HG03439 (cell line): ENCODE measurements around the gene CIAO2A.
"Not testable (repeated sequence)": the region's sequence is repeated elsewhere in the genome, so short reads cannot be mapped to it uniquely, and the experiment has no call there.

ENCODE experiments used
- ATAC-seq: cut with Tn5 transposase; IDR thresholded peaks from one replicate; pipeline ENCODE4 v1.9.1; 2021; ENCODE audit warnings: mild to moderate bottlenecking, moderate library complexity; ENCODE audit not compliant: unreplicated experiment

CIAO2A gene

DNA sequence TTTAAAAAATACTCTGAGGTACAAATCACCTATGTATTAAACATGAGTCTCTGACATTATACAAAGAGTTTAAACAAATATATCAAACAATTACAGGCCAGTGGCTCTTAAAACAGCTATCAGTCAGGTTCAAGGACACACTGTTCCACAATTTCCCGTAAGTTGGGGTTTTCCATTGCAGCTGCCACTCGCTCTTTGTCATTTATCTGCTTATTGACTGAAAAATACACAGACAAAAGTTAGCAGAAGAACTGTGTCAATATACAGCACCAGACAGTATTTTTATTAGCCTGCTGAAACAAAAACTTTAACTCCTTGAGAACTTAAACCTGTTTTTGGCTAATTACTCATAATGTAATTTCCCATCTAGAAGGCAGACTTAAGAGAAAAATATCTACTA is 20.8 kb downstream of the CIAO2A start:
- no peak for ATAC-seq

DNA sequence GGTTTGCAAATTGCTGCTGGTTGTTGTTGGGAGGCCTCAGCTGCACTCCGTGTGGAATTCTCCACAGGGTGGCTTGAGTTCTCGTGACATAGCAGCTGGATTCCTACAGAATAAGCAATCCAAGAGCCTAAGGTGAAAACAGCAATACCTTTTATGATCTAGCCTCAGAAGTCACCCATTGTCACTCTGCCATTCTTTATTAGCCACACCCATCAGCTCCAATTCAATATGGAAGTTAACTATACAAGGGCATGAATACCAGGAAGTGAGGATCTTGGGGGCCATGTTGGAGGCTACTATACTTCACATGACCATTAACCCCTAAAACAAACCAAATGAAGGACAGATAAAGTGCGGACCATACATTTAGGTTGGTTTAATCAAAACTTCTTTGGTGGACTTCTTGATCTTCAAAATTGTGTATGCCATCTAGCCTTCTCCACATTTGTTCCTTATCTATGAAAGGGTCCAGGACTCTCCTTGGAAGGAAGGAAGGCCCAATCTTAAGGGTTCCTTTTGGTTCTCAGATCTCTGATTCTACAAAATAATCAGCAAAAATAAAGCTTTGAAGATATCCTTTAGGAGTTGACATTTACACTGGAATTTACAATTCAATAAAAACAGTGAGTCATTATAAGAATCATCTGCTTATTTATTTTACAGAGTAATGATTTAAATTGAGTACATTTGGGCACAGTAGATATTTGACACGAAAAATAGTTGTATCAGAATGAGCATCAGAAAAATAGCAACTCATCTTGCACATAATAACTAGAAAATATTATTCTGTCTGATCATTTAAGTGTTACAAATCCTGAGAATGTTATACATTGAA is 21.5 kb downstream of the CIAO2A start:
- no peak for ATAC-seq

DNA sequence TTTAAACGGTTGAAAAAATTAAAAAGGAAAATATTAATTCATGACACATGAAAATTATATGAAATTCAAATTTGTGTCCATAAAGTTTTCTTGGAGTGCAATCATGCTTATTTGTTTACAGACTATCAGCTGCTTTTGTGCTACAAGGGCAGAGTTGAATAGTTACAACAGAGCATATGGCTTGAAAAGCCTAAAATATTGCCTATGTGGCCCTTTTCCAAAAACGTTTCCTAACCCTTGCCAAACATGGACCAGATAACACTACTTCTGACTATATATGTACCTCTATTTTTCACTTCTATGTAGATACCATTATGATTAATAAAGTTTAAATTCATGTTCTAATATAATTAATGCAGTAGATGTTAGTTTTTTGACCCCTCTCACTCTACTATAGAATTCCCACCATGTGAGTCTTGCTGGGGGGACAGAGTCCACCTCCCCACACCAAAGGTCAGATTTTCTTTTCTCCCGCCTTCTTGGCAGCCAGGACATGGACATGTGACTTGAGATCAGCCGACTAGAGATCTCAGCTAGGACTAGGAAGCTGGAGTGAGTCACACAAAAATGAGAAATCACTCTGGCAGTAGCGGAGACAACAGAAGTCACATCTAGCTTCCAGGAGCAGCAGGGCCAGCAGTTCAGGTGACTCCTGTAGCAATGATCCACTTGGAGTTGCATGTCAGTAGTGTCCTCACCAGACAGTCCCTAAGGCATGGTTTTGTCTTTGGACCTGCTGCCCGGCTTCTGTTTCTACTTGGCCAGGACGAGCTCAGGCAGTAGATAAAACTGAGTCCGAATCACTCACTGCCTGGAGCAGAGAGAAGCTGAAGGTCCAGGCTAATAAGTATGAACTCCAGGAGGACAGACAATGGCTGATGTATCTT is 22.4 kb downstream of the CIAO2A start:
- ATAC-seq = no peak

DNA sequence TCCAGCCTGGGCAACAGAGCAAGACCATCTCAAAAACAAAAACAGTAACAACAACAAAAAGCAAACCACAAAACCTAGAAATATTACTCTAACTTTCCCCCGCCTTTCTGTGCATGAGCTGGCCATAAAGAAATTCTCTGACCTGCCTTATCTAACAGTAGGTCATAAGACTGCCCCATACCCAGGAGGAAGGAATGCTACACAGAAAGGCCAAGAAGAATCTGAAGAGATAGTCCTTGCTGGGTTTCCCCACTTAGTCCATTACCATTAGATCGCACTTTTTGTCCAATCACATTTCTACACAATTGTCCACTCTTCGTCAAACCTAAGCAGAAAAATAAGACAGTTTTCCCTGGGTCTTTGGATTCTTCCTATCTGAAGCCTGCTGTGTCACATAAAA is 23.5 kb downstream of the CIAO2A start:
- no peak for ATAC-seq

DNA sequence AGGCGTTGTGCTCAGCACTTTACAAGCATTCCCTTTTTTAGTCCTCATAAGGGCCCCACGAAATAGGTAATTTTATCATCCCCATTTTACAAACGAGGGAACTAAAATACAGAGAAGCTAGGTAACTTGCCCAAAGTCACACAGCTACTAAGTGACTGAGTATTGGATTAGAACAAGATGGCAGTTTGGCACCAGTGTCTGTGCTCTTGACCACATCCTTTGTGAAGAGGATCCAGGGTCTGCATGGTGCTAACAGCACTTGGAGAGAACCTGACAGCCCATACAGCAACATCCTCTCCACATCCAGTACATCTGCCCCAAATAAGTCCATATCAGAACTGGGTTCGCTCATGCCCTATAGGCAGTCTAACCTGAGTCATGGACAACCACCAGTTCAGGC is 25.5 kb downstream of the CIAO2A start:
- no peak for ATAC-seq

DNA sequence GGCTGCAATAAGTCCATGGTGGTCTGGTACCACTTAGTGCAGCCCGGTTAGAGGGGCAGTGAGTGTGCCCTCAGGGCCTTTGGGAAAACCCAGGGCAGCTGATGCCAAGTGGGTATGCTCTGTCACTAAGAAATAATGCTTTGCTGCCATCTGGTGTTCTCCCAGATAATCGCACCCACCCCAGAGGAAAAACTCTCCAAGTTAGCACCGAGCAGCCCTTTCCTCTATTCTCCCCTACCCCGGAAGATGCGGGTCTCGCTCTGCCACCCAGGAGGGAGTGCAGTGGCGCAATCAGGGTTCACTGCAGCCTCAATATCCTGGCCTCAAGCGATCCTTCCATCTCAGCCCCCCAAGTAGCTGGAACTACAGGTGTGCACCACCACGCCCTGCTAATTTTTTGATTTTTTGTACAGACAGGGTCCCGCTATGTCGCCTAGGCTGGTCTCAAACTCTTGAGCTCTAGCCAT is 26.0 kb downstream of the CIAO2A start:
- ATAC-seq = no peak

DNA sequence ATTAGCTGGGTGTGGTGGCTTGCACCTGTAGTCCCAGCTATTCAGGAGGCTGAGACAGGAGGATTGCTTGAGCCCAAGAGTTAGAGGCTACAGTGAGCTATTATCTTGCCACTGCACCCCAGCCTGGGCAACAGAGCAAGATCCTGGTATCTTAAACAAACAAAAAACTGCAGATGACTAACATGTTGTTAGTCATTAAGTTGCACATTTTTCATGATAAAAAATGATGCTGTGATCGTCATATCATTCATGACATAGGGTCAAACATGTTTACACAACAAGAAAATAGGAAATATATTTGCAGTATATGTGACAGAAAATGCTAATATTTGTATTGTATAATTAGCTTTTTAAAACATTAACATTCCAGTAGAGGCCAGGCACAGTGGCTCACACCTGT is 27.2 kb downstream of the CIAO2A start:
- no peak for ATAC-seq

DNA sequence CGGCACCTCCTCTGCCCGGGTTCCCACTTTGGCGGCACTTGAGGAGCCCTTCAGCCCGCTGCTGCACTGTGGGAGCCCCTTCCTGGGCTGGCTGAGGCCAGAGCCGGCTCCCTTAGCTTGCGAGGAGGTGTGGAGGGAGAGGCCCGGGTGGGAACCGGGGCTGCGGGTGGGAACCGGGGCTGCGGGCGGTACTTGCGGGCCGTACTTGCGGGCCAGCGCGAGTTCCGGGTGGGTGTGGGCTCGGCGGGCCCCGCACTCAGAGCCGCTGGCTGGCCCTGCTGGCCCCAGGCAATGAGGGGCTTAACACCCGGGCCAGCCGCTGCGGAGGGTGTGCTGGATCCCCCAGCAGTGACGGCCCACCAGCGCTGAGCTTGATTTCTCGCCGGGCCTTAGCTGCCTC is 32.9 kb downstream of the CIAO2A start:
- no peak for ATAC-seq

DNA sequence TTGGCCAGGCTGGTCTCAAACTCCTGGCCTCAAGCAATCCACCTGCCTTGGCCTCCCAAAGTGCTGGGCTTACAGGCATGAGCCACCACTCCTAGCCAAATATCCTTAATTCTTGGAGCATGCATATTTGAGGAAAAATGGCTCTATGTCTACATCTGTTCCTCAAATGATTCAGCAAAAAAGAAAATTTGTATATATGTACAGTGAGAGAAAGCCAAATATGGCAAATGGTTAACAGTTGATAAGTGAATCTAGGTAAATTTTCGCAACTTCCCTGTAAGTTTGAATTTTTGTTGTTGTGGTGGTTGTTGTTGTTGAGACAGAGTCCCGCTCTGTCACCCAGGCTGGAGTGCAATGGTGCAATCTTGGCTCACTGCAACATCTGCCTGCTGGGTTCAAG is 34.5 kb downstream of the CIAO2A start:
- not testable (repeated sequence) for ATAC-seq

DNA sequence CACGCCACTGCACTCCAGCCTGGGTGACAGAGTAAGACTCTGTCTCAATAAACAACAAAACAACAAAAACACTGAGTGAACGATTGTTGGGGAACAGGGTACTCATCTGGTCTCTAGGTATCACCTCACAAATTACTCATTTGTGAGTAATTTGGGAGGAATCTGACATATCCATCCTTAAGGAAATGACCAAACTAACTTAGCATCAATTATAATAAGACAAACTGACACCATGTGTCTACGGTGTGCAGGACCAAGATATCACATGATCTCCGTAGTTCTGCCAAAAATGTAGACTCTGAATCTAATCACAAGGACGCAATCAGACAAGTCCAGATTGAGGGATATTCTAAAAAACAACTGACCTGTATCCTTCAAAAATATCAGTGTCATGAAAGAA is 35.4 kb downstream of the CIAO2A start:
- ATAC-seq = no peak

DNA sequence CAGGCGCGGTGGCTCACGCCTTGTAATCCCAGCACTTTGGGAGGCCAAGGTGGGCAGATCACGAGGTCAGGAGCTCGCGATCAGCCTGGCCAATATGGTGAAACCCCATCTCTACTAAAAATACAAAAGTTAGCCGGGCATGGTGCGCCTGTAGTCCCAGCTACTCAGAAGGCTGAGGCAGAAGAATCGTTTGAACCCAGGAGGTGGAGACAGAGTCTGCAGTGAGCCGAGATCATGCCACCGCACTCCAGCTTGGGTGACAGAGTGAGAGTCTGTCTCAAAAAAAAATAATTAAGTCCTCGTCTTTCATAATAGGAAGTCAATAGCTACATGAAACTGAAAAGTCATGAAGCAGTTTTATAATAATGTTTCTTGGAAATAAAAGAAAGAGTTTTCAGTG is 40.0 kb downstream of the CIAO2A start:
- ATAC-seq = not testable (repeated sequence)

DNA sequence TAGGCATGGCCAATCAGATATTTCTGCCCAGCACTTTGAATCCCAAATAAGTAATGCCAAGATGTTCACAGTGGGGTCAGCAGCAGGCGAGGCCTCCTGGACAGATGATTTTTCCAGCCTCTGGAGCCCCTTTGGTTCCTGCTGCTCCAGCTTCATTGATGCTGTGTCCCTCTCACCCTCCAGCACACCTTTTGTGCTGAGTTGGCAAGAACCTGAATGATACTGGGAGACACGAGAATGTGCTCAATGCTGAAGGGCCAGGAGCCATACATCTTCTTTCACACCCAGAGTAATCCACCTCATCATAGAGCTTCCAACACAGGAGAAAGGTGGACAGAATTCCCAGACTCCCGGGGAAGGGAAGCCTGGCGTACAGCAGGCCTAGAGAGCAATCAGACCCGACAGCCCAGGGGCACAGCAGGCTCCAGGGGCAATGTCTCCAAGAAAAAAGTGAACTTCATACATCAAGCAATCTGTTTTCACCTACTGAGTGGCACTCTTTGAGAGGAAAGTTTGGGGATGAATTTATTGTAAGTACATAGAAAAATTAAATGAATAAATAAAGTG is 40.6 kb downstream of the CIAO2A start:
- ATAC-seq = no peak

DNA sequence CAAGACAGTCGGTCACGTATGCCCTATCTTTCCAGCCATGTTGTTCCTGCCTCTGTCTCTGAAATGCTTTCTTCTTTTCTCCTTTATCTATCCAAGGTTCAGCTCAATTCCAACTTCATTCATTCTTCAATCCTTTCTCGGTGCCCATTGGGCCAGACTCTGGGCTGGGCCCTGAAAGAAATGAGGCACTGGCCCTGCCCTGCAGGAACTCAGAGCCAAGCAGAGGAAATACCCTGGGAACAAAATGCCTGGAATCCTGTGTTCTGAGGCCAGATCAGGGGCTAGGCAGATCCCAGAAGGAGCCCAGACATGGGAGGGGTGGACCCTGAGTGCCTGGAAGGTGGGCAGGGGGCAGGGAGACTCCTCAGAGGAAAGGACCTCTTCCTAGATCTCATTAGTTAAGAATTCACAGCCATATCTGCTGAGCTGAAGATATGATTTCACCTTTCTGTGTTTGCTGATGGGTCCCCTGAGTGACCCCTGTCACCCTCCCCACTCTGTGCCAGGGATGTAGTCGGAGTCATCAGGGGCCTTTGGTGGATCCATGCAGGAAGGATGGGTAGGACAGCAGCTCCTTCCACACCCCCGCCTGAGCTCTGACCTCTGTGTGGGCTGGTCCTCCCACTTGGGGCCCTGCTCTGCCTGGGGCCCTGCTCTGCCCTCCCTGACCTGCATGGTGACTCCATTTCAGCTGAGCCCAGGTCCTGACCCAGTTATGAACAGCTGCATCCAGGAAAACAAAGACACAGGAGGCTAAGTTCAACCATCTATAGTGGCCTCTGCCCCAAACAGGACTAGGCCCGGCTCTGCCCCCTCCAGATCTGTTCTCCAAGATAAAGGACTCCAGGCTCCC is 42.0 kb downstream of the CIAO2A start:
- no peak for ATAC-seq

DNA sequence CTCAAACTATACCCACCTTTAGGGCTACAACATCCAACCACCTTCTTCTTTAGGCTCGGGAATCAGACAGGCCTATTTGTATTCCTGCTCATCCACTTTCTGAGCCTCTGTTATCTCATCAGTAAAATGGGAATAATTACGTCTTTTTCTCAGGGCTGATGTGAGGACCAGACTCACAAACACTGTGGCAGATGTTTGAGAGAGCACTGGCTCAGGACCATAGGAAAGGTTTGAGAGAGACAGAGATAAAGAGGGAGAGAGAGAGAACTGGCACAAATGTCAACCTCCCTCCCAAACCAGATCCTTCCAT is 42.6 kb downstream of the CIAO2A start:
- no peak for ATAC-seq

DNA sequence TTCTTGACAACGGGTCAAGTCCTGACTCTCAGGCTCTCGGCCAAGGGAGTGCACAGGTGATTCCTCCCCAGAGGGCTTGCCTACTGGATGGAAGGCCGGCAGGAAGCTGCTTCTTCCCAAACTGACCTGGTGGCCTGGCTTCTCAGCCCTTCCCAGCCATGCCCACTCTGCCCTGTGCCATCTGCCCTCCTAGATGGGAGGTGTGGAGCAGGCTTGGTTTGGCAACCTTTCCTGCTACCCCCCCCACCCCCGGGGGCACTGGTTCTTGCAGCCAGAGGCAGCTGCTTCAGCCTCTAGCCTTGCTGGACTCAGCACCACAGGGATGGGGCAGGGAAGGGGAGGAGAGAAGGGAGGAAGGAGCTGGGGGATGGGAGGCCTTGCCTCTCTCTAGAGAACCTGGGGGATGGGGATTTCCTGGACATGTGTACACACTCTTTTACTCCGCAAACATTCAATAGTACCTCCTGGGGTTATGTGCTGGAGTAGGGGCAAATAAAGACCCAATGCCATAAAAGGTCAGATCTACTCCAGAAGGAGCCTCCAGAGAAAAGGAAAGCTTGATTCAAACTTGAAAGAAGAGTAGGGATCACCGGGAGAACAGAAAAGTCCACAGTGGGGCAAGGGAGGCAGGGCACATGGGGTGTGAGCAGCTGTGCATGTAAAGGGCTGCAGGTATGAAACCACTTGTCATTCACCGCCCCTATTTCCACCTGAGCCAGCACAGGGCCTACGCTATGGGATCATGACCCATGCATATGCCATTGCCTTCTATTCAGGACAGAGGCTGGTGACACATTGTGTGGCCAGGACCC is 43.2 kb downstream of the CIAO2A start:
- ATAC-seq = no peak

DNA sequence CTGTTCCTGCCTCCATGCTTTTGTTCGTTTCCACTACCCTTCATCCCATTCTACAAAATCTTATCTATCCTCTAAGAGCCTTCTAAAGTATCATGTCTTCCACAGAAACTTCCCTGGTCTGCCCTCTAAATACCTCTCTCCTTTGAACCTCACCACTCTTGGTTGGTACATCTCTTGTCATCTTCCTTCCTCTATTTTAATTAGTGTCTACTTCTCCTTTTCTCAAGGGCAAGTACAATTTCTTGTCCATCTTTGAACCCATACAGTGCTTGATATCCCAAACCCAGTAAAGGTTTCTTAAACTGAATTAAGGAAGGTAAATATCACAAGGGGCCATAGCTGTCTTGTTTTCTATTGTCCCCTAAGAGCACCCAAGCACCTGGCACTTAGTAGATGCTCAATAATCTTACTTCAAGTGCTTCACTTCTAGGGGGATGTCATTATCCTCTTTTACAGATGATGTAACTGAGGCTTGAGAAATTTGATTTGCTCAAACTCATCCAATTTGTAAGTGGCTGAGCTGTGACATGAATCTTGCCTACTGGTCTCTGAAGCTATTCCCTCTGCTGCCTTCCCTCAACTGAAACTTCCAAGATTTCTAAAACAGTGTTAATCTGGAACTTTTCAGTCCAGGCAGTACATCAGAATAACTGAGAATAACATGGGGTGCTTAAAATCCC is 44.7 kb downstream of the CIAO2A start:
- no peak for ATAC-seq

DNA sequence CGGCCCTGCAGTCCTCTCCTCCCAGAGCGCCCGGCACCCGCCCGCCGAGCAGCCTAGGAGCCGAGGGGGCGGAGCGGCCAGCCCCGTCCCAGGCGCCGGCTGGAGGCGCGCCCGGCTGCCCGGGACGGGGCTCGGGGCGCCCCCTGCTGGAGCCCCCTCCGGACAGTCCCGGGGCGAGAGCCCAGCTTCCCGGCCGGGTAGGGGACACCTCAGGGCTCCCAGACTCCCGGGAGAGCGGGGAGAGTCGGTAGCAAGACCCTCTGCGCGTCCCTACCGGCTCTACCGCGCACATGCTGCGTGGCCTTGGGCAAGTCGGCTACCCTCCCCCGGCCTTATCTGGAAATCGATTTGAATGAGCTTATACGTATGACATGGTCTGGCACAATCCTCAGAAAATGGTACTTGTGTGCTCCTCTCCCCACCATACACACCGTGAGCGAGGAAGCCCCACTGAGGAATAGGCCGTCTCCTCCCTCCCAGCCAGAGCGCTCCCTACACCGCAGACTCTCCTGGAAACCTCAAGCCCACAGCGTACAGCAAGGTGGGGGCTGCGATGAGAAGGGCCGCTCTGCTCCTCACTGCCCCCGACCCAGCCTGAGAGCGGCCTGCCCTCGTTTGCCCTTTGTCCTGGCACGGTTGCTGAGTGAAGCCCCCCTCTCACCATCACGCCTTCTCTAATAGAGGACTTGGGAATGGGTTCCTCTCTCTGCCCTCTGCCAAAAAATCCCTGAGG is 47.1 kb downstream of the CIAO2A start, which contains the start of gene DAPK2:
Gene DAPK2 (minus strand): TSS at position 65 of the 733 bp plus-strand sequence. CDS start 6,224 bp downstream, outside the sequence.
- no peak for ATAC-seq

DNA sequence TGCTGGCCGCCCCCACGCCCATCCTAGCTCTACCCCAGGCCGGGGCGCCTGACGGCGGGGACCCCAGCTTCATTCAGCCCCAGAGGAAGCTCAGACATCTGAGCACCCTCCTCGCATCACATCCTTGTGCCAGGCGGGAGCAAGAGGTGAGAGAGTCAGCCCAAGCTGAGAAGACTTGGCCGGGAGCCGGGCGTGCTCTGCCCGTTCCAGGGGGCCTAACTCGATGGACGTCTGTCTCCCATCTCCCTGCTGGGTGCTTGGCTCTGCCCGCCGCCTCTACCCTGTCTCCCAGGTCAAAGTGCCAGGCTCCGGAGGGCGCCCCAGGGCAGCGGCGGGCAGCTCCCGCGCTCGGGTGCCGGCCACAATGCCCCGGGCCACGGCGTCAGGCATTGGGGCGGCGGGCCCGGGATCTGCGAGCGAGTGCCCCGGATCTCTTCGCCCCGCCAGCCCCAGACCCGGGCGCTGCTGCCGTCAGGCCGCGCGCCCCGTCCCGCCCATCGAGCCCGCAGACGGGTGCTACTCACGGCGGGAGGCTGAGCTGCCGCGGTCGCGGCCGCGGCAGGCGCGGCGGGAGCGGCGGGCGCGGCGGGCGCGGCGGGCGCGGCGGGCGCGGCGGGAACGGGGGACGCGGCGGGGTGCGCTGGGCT is 47.7 kb downstream of the CIAO2A start:
- ATAC-seq = no peak
